ENCODE results near the gene SLC24A3. TPM values are rescaled to one million over a fixed set of nuclear protein-coding genes. Genes with fewer than 3 reads are reported as not detected.

Gene SLC24A3
- total and polyA plus RNA-seq, 2 experiments from 2014 or later: not detected

DNA sequence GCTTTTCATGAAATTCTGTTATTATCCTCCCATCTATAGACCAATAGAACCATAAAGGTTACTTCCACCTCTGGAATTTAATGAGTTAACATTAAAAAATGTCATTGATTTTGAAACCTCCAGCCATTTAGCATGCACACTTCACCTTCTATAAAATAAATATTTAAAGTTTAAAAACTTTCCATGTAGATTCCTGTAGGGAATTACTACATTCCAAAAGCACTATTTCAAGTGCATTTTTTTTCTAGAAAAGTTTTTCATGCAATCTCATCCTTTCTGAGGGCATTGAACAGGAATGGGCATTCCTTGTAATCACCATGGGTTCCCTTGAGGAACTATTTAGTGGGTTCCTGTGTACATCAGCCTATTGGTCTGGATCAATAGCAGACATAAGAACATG, 291.8 kb downstream of the SLC24A3 start:
- TF ChIP-seq EZH2 (IDR thresholded peaks at IDR 0.05; ENCODE audit: insufficient read depth, poor library complexity, severe bottlenecking) (no peak), EZH2phosphoT487 (IDR thresholded peaks at IDR 0.05; ENCODE audit: insufficient read depth, low read depth) (no peak)
- DNase-seq: no peak
- Histone ChIP-seq H3K27me3 (replicated peaks; ENCODE audit: insufficient read depth) (no peaks in the 10 kb centered on the region), H3K27ac (no peak overlapping the region), H3K4me3 (no peak overlapping the region), H3K9me3 (ENCODE audit: low read depth) (no peaks in the 10 kb centered on the region), H4K20me1 (ENCODE audit: insufficient read depth) (no peaks in the 10 kb centered on the region), H3K79me2 (ENCODE audit: insufficient read depth) (no peaks in the 10 kb centered on the region), H3K4me1 (ENCODE audit: insufficient read depth) (no peaks in the 10 kb centered on the region), H3F3A (ENCODE audit: insufficient read depth) (no peaks in the 10 kb centered on the region), H3K36me3 (ENCODE audit: low read depth) (no peaks in the 10 kb centered on the region), H2AFZ (no peak overlapping the region), H3K9ac (no peak overlapping the region), H3K9me2 (ENCODE audit: insufficient read depth) (no peaks in the 10 kb centered on the region), H3K4me2 (ENCODE audit: unreplicated experiment) (no peak overlapping the region)
- in situ Hi-C loops (cut with MboI): no loop called here

DNA sequence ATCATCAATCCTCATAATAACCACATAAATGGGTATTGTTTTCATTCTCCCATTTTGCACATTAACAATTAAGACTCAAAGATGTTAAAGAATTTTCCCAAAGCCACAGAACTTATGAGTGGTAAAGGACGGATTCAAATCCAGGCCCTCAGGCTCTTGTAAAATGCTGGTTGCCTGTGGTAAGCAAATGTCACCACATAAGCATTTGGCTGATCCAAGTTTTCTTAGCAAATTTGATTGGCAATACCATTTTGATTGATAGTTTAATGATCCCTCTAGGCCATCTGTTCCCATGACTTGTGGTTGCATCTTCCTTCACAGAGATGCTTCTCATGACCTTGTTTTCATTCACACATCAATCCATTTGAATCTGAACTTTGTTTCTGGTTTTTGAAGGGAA, 293.6 kb downstream of the SLC24A3 start:
- H3K27ac ChIP-seq: no peak overlapping the region
- no peak overlapping the region for H3K4me3 ChIP-seq
- WGBS, 2 experiments (ENCODE audit: low coverage in 1 of 2, low lambda C conversion rate in 2 of 2, missing lambda C conversion rate in 2 of 2): 53 to 65% methylated on average over 1 of the region's 1 CpG
- H4K20me1 ChIP-seq (ENCODE audit: insufficient read depth): no peaks in the 10 kb centered on the region
- no peaks in the 10 kb centered on the region for H3K4me1 ChIP-seq (ENCODE audit: insufficient read depth)
- no peak overlapping the region for H3K4me2 ChIP-seq (ENCODE audit: unreplicated experiment)
- in situ Hi-C loops (cut with MboI): no loop called here
- no peak for TF ChIP-seq EZH2 (IDR thresholded peaks at IDR 0.05; ENCODE audit: insufficient read depth, poor library complexity, severe bottlenecking)
- no peak for TF ChIP-seq EZH2phosphoT487 (IDR thresholded peaks at IDR 0.05; ENCODE audit: insufficient read depth, low read depth)
- H3K9ac ChIP-seq: no peak overlapping the region
- no peaks in the 10 kb centered on the region for H3K36me3 ChIP-seq (ENCODE audit: low read depth)
- no peaks in the 10 kb centered on the region for H3K9me2 ChIP-seq (ENCODE audit: insufficient read depth)
- H3K9me3 ChIP-seq (ENCODE audit: low read depth): no peaks in the 10 kb centered on the region
- H3K79me2 ChIP-seq (ENCODE audit: insufficient read depth): no peaks in the 10 kb centered on the region
- H3F3A ChIP-seq (ENCODE audit: insufficient read depth): no peaks in the 10 kb centered on the region
- H3K27me3 ChIP-seq (replicated peaks; ENCODE audit: insufficient read depth): no peaks in the 10 kb centered on the region
- DNase-seq: no peak
- H2AFZ ChIP-seq: no peak overlapping the region

- no peak for DNase-seq
- Histone ChIP-seq H3K36me3 (ENCODE audit: low read depth) (no peaks in the 10 kb centered on the region), H2AFZ (no peak overlapping the region), H3K9me3 (ENCODE audit: low read depth) (no peaks in the 10 kb centered on the region), H3K27ac (no peak overlapping the region), H3K4me3 (no peak overlapping the region), H3K4me2 (ENCODE audit: unreplicated experiment) (no peak overlapping the region), H3F3A (ENCODE audit: insufficient read depth) (no peaks in the 10 kb centered on the region), H3K27me3 (replicated peaks; ENCODE audit: insufficient read depth) (no peaks in the 10 kb centered on the region), H4K20me1 (ENCODE audit: insufficient read depth) (no peaks in the 10 kb centered on the region), H3K4me1 (ENCODE audit: insufficient read depth) (no peaks in the 10 kb centered on the region), H3K9ac (no peak overlapping the region), H3K79me2 (ENCODE audit: insufficient read depth) (no peaks in the 10 kb centered on the region), H3K9me2 (ENCODE audit: insufficient read depth) (no peaks in the 10 kb centered on the region)
- in situ Hi-C loops (cut with MboI): no loop called here
- WGBS, 2 experiments (ENCODE audit: low coverage in 1 of 2, low lambda C conversion rate in 2 of 2, missing lambda C conversion rate in 2 of 2): 56 to 64% methylated on average over 5 of the region's 5 CpGs
- no peak for TF ChIP-seq EZH2phosphoT487 (IDR thresholded peaks at IDR 0.05; ENCODE audit: insufficient read depth, low read depth)
- no peak for TF ChIP-seq EZH2 (IDR thresholded peaks at IDR 0.05; ENCODE audit: insufficient read depth, poor library complexity, severe bottlenecking)
Observed at GRCh38 chr20:19508449-19508848, 296.0 kb downstream of the SLC24A3 start.

DNA sequence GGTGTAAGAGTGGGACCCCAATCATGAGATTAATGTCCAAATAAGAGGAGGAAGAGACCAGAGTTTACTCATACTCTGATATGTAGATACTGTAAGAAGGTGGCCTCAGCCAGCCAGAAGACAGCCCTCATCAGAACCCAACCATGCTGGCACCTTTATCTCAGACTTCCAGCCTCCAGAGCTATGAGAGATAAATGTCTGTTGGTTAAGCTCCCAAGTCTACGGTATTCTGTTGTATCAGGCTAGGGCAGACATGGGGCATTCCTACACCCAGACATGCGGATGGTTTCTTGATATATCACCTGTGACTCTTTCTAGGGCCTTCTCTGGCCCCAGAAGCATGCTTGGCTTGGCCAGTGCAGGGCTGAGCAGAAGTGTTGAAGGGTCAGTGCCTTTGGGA, 298.2 kb downstream of the SLC24A3 start:
- Histone ChIP-seq H4K20me1 (ENCODE audit: insufficient read depth) (no peaks in the 10 kb centered on the region), H3K4me3 (no peak overlapping the region), H3K9me2 (ENCODE audit: insufficient read depth) (no peaks in the 10 kb centered on the region), H3K4me2 (ENCODE audit: unreplicated experiment) (no peak overlapping the region), H3K27me3 (replicated peaks; ENCODE audit: insufficient read depth) (no peaks in the 10 kb centered on the region), H3K4me1 (ENCODE audit: insufficient read depth) (no peaks in the 10 kb centered on the region), H3K79me2 (ENCODE audit: insufficient read depth) (no peaks in the 10 kb centered on the region), H3K9ac (no peak overlapping the region), H2AFZ (no peak overlapping the region), H3F3A (ENCODE audit: insufficient read depth) (no peaks in the 10 kb centered on the region), H3K9me3 (ENCODE audit: low read depth) (no peaks in the 10 kb centered on the region), H3K36me3 (ENCODE audit: low read depth) (no peaks in the 10 kb centered on the region), H3K27ac (no peak overlapping the region)
- WGBS, 2 experiments (ENCODE audit: low coverage in 1 of 2, low lambda C conversion rate in 2 of 2, missing lambda C conversion rate in 2 of 2): 62 to 64% methylated on average over 2 of the region's 2 CpGs
- TF ChIP-seq EZH2 (IDR thresholded peaks at IDR 0.05; ENCODE audit: insufficient read depth, poor library complexity, severe bottlenecking) (no peak), EZH2phosphoT487 (IDR thresholded peaks at IDR 0.05; ENCODE audit: insufficient read depth, low read depth) (no peak)
- no peak for DNase-seq
- in situ Hi-C loops (cut with MboI): no loop called here

- Histone ChIP-seq H3K9ac (no peak overlapping the region), H3K9me3 (ENCODE audit: low read depth) (no peaks in the 10 kb centered on the region), H3K27me3 (replicated peaks; ENCODE audit: insufficient read depth) (no peaks in the 10 kb centered on the region), H3F3A (ENCODE audit: insufficient read depth) (no peaks in the 10 kb centered on the region), H2AFZ (no peak overlapping the region), H3K9me2 (ENCODE audit: insufficient read depth) (no peaks in the 10 kb centered on the region), H3K36me3 (ENCODE audit: low read depth) (no peaks in the 10 kb centered on the region), H3K4me2 (ENCODE audit: unreplicated experiment) (no peak overlapping the region), H3K4me3 (no peak overlapping the region), H4K20me1 (ENCODE audit: insufficient read depth) (no peaks in the 10 kb centered on the region), H3K27ac (no peak overlapping the region), H3K79me2 (ENCODE audit: insufficient read depth) (no peaks in the 10 kb centered on the region), H3K4me1 (ENCODE audit: insufficient read depth) (no peaks in the 10 kb centered on the region)
- 46 to 59% methylated on average over 4 of the region's 4 CpGs for WGBS, 2 experiments (ENCODE audit: low coverage in 1 of 2, low lambda C conversion rate in 2 of 2, missing lambda C conversion rate in 2 of 2)
- DNase-seq: no peak
- TF ChIP-seq EZH2 (IDR thresholded peaks at IDR 0.05; ENCODE audit: insufficient read depth, poor library complexity, severe bottlenecking) (no peak), EZH2phosphoT487 (IDR thresholded peaks at IDR 0.05; ENCODE audit: insufficient read depth, low read depth) (no peak)
- in situ Hi-C loops (cut with MboI): no loop called here
Observed at GRCh38 chr20:19511931-19512330, 299.5 kb downstream of the SLC24A3 start.
